NCI-H2196 (cell line): ENCODE data around the gene RAD51C.
"Not testable (repeated sequence)": the region's sequence is repeated elsewhere in the genome, so short reads cannot be mapped to it uniquely, and the experiment has no call there.

Experiments
- DNase-seq: peaks from one replicate; lab custom pipeline; 2025; ENCODE audit not compliant: unreplicated experiment; lab: John Stamatoyannopoulos, UW

RAD51C gene

GRCh38 chr17:58684003-58684402 lies 8.4 kb upstream of the RAD51C start:
- DNase-seq, result no peak

GRCh38 chr17:58684462-58684861 lies 7.9 kb upstream of the RAD51C start:
- DNase-seq, result not testable (repeated sequence)

GRCh38 chr17:58686980-58687379 lies 5.4 kb upstream of the RAD51C start:
- no peak for DNase-seq

GRCh38 chr17:58688521-58688920 lies 3.9 kb upstream of the RAD51C start:
- no peak for DNase-seq

GRCh38 chr17:58690033-58690432 lies 2.4 kb upstream of the RAD51C start:
- not testable (repeated sequence) for DNase-seq

- DNase-seq, result no peak
Measured at GRCh38 chr17:58691701-58692238, 632 bp upstream of the RAD51C start, which contains the start of gene TEX14. TEX14 (minus strand) TSS chr17:58692045; CDS start chr17:58652001, 40,044 bp downstream.

GRCh38 chr17:58693208-58693607 lies 806 bp downstream of the RAD51C start:
- no peak for DNase-seq

GRCh38 chr17:58693751-58694150 lies 1.3 kb downstream of the RAD51C start:
- DNase-seq, result no peak

GRCh38 chr17:58694302-58694701 lies 1.9 kb downstream of the RAD51C start:
- DNase-seq, result no peak

GRCh38 chr17:58694826-58695225 lies 2.4 kb downstream of the RAD51C start:
- no peak for DNase-seq

GRCh38 chr17:58699771-58700170 lies 7.4 kb downstream of the RAD51C start:
- DNase-seq, result no peak

- no peak for DNase-seq
Measured at GRCh38 chr17:58702045-58702476, 9.7 kb downstream of the RAD51C start.

GRCh38 chr17:58702708-58703107 lies 10.3 kb downstream of the RAD51C start:
- DNase-seq, result no peak

- no peak for DNase-seq
Measured at GRCh38 chr17:58703137-58703915, 10.9 kb downstream of the RAD51C start.

GRCh38 chr17:58703916-58704286 lies 11.5 kb downstream of the RAD51C start:
- no peak for DNase-seq

- no peak for DNase-seq
Measured at GRCh38 chr17:58706351-58707140, 14.1 kb downstream of the RAD51C start.

- peak; percentile 65 for DNase-seq
Measured at GRCh38 chr17:58710948-58711552, 18.6 kb downstream of the RAD51C start.

GRCh38 chr17:58722274-58722673 lies 29.9 kb downstream of the RAD51C start:
- no peak for DNase-seq

GRCh38 chr17:58722696-58723095 lies 30.3 kb downstream of the RAD51C start:
- no peak for DNase-seq

GRCh38 chr17:58728798-58729197 lies 36.4 kb downstream of the RAD51C start:
- DNase-seq, result no peak

- DNase-seq, result no peak
Measured at GRCh38 chr17:58730937-58731336, 38.5 kb downstream of the RAD51C start.
